ENCODE measurements around the gene CCDC40. TPM values are rescaled to one million over a fixed set of nuclear protein-coding genes. Genes with fewer than 3 reads are reported as not detected.
A peak's percentile ranks its signal among the peaks of the same experiment; 100 is the strongest.

Gene CCDC40
- total RNA-seq, 1 experiment from 2014 or later: 3.9 TPM

DNA sequence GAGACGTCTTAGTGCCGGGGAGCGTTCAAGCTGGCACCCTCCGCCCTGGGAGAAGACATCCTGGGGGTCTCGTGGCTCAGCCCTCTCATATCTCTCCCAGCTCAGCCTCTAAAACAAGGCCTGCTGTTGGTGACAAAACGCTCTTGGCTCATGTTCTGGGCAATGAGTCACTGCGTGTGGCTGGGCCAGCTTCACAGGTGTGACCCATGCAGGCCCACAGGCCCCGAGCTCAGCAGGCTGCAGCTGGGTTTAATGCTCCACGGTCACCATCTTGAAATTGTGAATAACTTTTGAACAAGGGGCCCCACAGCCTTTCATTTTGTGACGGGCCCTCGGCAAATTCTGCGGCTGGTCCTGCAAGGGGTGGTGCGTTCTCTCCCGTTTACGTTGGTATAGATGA is 87.3 kb downstream of the CCDC40 start:
- H3K9me3 Mint-ChIP-seq (ENCODE audit: unreplicated experiment): no peaks in the 10 kb centered on the region
- BruUV-seq (replicated peaks): no TSS peak
- no peak overlapping the region for H3K4me3 ChIP-seq (ENCODE audit: low read depth, low read length)
- intact Hi-C loops (cut with micrococcal nuclease; ENCODE audit: unreplicated experiment): loop anchor here (1.0 kb wide), 2 partner anchors 22 to 41 kb away; partner anchors contain the start of gene GAA
- no peak overlapping the region for H3K27ac Mint-ChIP-seq (ENCODE audit: unreplicated experiment)
- H3K4me1 ChIP-seq: 0 out of 2 replicates have a peak, but pooled peaks cover 4% of the 10 kb centered on the region
- no peak for DNase-seq
- CTCF ChIA-PET: interaction anchor here (0.6 to 1.7 kb wide), 15 partner anchors 19 to 526 kb away, joined by 3 to 37 read pairs (median 4); partner anchors contain the start of gene GAA
- H3K27me3 ChIP-seq (replicated peaks; ENCODE audit: control insufficient read depth, insufficient read depth, low read length): no peaks in the 10 kb centered on the region
- POLR2A ChIA-PET: interaction anchor here (0.9 to 1.3 kb wide), 3 partner anchors 22 to 52 kb away, joined by 3 to 7 read pairs (median 4); partner anchors contain the start of gene GAA
- peaks cover 7% of the 10 kb centered on the region for H3K4me1 Mint-ChIP-seq (ENCODE audit: low read depth, unreplicated experiment)
- H3K27me3 Mint-ChIP-seq (ENCODE audit: insufficient read depth, unreplicated experiment): no peaks in the 10 kb centered on the region
- no peak for TF ChIP-seq CTCF (IDR thresholded peaks at IDR 0.05; ENCODE audit: insufficient read depth in 1 of 2, low read depth in 1 of 2, low read length in 1 of 2, severe bottlenecking in 1 of 2, unreplicated experiment in 1 of 2)
- no peaks in the 10 kb centered on the region for H3K36me3 ChIP-seq (ENCODE audit: control insufficient read depth, insufficient read depth, low read length)
- H3K4me3 Mint-ChIP-seq (ENCODE audit: unreplicated experiment): no peak overlapping the region
- H3K9me3 ChIP-seq: no peaks in the 10 kb centered on the region
- no peaks in the 10 kb centered on the region for H3K36me3 Mint-ChIP-seq (ENCODE audit: insufficient read depth, unreplicated experiment)

DNA sequence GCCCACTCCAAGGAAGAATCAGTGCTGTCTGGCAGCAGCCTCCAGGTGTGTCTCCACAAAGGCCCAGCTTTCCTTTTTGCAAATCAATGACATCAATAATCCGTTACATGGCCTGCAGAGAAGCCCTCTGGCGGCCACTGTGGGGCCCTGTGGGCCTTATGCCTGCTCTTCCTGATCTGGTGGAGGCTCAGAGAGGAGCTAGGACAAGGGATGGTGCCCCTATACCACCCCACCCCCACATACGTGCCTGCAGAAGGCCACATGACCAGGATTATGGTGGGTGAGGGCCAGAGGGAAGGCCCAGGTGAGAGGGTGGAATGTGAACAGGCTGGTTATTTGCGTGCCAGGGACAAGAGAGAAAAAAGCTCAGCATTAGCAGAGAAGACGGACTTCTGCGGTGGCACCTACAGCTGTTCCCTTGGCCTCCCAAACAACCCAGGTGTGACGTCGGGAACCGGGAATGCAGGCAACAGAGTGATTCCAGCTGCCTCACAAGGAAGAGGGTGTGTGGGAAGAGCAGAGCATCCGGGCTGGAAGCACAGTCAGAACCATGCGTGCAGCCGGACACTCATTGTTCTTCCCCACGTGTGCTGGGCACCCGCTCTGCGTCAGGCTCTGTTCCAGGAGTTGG is 88.0 kb downstream of the CCDC40 start:
- H3K36me3 Mint-ChIP-seq (ENCODE audit: insufficient read depth, unreplicated experiment): no peaks in the 10 kb centered on the region
- BruUV-seq (replicated peaks): no TSS peak
- peak; percentile 62 to 74 for DNase-seq
- Histone ChIP-seq H3K9me3 (no peaks in the 10 kb centered on the region), H3K4me3 (ENCODE audit: low read depth, low read length) (no peak overlapping the region), H3K36me3 (ENCODE audit: control insufficient read depth, insufficient read depth, low read length) (no peaks in the 10 kb centered on the region), H3K27me3 (replicated peaks; ENCODE audit: control insufficient read depth, insufficient read depth, low read length) (no peaks in the 10 kb centered on the region), H3K4me1 (0 out of 2 replicates have a peak, but pooled peaks cover 4% of the 10 kb centered on the region)
- intact Hi-C loops (cut with micrococcal nuclease; ENCODE audit: unreplicated experiment): loop anchor here (1.0 kb wide), 2 partner anchors 23 to 42 kb away; partner anchors contain the start of gene GAA
- H3K4me3 Mint-ChIP-seq (ENCODE audit: unreplicated experiment): no peak overlapping the region
- peak; percentile 59 to 88 for TF ChIP-seq CTCF (IDR thresholded peaks at IDR 0.05; ENCODE audit: insufficient read depth in 1 of 2, low read depth in 1 of 2, low read length in 1 of 2, severe bottlenecking in 1 of 2, unreplicated experiment in 1 of 2)
- ChIA-PET CTCF (interaction anchor here (0.5 to 1.7 kb wide), 21 partner anchors 12 to 1792 kb away, joined by 3 to 37 read pairs (median 3); partner anchors contain the start of genes GAA, SGSH and SLC26A11), POLR2A (interaction anchor here (0.9 to 1.3 kb wide), 3 partner anchors 21 to 52 kb away, joined by 3 to 7 read pairs (median 4); partner anchors contain the start of gene GAA)
- H3K27ac Mint-ChIP-seq (ENCODE audit: unreplicated experiment): no peak overlapping the region
- H3K4me1 Mint-ChIP-seq (ENCODE audit: low read depth, unreplicated experiment): peaks cover 7% of the 10 kb centered on the region
- no peaks in the 10 kb centered on the region for H3K9me3 Mint-ChIP-seq (ENCODE audit: unreplicated experiment)
- no peaks in the 10 kb centered on the region for H3K27me3 Mint-ChIP-seq (ENCODE audit: insufficient read depth, unreplicated experiment)

GRCh38 chr17:80125656-80126448 is 89.4 kb downstream of the CCDC40 start:
- BruUV-seq (replicated peaks): no TSS peak
- Mint-ChIP-seq H3K4me3 (ENCODE audit: unreplicated experiment) (no peak overlapping the region), H3K9me3 (ENCODE audit: unreplicated experiment) (no peaks in the 10 kb centered on the region), H3K4me1 (ENCODE audit: low read depth, unreplicated experiment) (peaks cover 13% of the 10 kb centered on the region), H3K27me3 (ENCODE audit: insufficient read depth, unreplicated experiment) (no peaks in the 10 kb centered on the region), H3K27ac (ENCODE audit: unreplicated experiment) (no peak overlapping the region), H3K36me3 (ENCODE audit: insufficient read depth, unreplicated experiment) (no peaks in the 10 kb centered on the region)
- ChIA-PET CTCF (no interaction called here), POLR2A (no interaction called here)
- H3K27me3 ChIP-seq (replicated peaks; ENCODE audit: control insufficient read depth, insufficient read depth, low read length): no peaks in the 10 kb centered on the region
- intact Hi-C loops (cut with micrococcal nuclease; ENCODE audit: unreplicated experiment): loop anchor here (5.0 kb wide), 1 partner anchor 119 kb away; no protein-coding TSS in a partner anchor
- H3K9me3 ChIP-seq: no peaks in the 10 kb centered on the region
- no peak for TF ChIP-seq CTCF (IDR thresholded peaks at IDR 0.05; ENCODE audit: insufficient read depth in 1 of 2, low read depth in 1 of 2, low read length in 1 of 2, severe bottlenecking in 1 of 2, unreplicated experiment in 1 of 2)
- no peak for DNase-seq
- H3K36me3 ChIP-seq (ENCODE audit: control insufficient read depth, insufficient read depth, low read length): no peaks in the 10 kb centered on the region
- no peak overlapping the region for H3K4me3 ChIP-seq (ENCODE audit: low read depth, low read length)
- H3K4me1 ChIP-seq: 0 out of 2 replicates have a peak, but pooled peaks cover 4% of the 10 kb centered on the region
